NCI-H524 treated with DMSO at 0.1 percent for 48 hours (cell line): ENCODE results near the gene SCAI.
"Not testable (repeated sequence)": the region's sequence is repeated elsewhere in the genome, so short reads cannot be mapped to it uniquely, and the experiment has no call there.

Experiments
- DNase-seq: peaks from one replicate; lab custom pipeline; 2025; lab: John Stamatoyannopoulos, UW

Gene SCAI

GRCh38 chr9:125106285-125106893 is 36.9 kb downstream of the SCAI start:
- DNase-seq: no peak

GRCh38 chr9:125103770-125104460 is 39.4 kb downstream of the SCAI start:
- no peak for DNase-seq

GRCh38 chr9:125103021-125103420 is 40.3 kb downstream of the SCAI start:
- DNase-seq: no peak

GRCh38 chr9:125100822-125101221 is 42.5 kb downstream of the SCAI start:
- DNase-seq: no peak

GRCh38 chr9:125099816-125100215 is 43.5 kb downstream of the SCAI start:
- DNase-seq: no peak

- no peak for DNase-seq
These were observed 47.4 kb downstream of the SCAI start for GRCh38 chr9:125095821-125096443.

GRCh38 chr9:125091121-125091520 is 52.2 kb downstream of the SCAI start:
- no peak for DNase-seq

- DNase-seq: no peak
These were observed 54.0 kb downstream of the SCAI start for GRCh38 chr9:125089331-125089730.

- DNase-seq: no peak
These were observed 54.6 kb downstream of the SCAI start for GRCh38 chr9:125088752-125089151.

- DNase-seq: no peak
These were observed 57.4 kb downstream of the SCAI start for GRCh38 chr9:125085703-125086477.

GRCh38 chr9:125082197-125082596 is 61.1 kb downstream of the SCAI start:
- DNase-seq: not testable (repeated sequence)

- not testable (repeated sequence) for DNase-seq
These were observed 62.5 kb downstream of the SCAI start for GRCh38 chr9:125080797-125081196.

GRCh38 chr9:125079931-125080330 is 63.4 kb downstream of the SCAI start:
- DNase-seq: no peak

- DNase-seq: no peak
These were observed 67.3 kb downstream of the SCAI start for GRCh38 chr9:125075997-125076396.

- no peak for DNase-seq
These were observed 68.4 kb downstream of the SCAI start for GRCh38 chr9:125074976-125075375.

- DNase-seq: no peak
These were observed 76.3 kb downstream of the SCAI start for GRCh38 chr9:125066839-125067619.

- DNase-seq: no peak
These were observed 81.9 kb downstream of the SCAI start for GRCh38 chr9:125061391-125061790.

GRCh38 chr9:125049212-125050049 is 93.9 kb downstream of the SCAI start:
- peak; percentile 75 for DNase-seq

- DNase-seq: peak; percentile 16
These were observed 99.7 kb downstream of the SCAI start for GRCh38 chr9:125043631-125044030.

GRCh38 chr9:125043148-125043547 is 100.2 kb downstream of the SCAI start:
- no peak for DNase-seq

GRCh38 chr9:125038166-125038565 is 105.2 kb downstream of the SCAI start:
- DNase-seq: no peak
